Ishikawa (cell line): ENCODE data around the gene SUN1.

ENCODE experiments used
- CEBPB ChIP-seq: IDR thresholded peaks from 2 replicates; pipeline ENCODE4 v1.6.1; 2012
- EP300 ChIP-seq: IDR thresholded peaks from 2 replicates; pipeline ENCODE4 v1.6.1; 2012; ENCODE audit warnings: borderline replicate concordance
- FOXM1 ChIP-seq: IDR thresholded peaks from 2 replicates; pipeline ENCODE4 v1.6.1; 2012; ENCODE audit warnings: low read depth, borderline replicate concordance
- MAX ChIP-seq: IDR thresholded peaks from 2 replicates; pipeline ENCODE4 v1.6.1; 2012
- NFIC ChIP-seq: IDR thresholded peaks from 2 replicates; pipeline ENCODE4 v1.6.1; 2012
- RAD21 ChIP-seq: IDR thresholded peaks from 2 replicates; pipeline ENCODE4 v1.6.1; 2012; ENCODE audit warnings: low read depth
- REST ChIP-seq: IDR thresholded peaks from 2 replicates; pipeline ENCODE4 v1.6.1; 2012; ENCODE audit warnings: low read depth, mild to moderate bottlenecking
- TEAD4 ChIP-seq: IDR thresholded peaks from 2 replicates; pipeline ENCODE4 v1.6.1; 2012
- USF1 ChIP-seq: IDR thresholded peaks from 2 replicates; pipeline ENCODE4 v1.6.1; 2012
- YY1 ChIP-seq: IDR thresholded peaks from 2 replicates; pipeline ENCODE4 v1.6.1; 2012; ENCODE audit warnings: low read depth
- ZBTB7A ChIP-seq: IDR thresholded peaks from 2 replicates; pipeline ENCODE4 v1.6.1; 2012; ENCODE audit warnings: low read depth

GRCh38 chr7:897771-898376 lies 65.6 kb downstream of the SUN1 start:
- TF ChIP-seq MAX (no peak), EP300 (no peak), YY1 (no peak), RAD21 (no peak), REST (no peak), CEBPB (no peak), ZBTB7A (no peak), TEAD4 (no peak), USF1 (peak; percentile 45; the same call in 1 of the 2 replicates), FOXM1 (no peak), NFIC (peak; percentile 43)
